Vagina (tissue), 2 donors: ENCODE measurements around the gene EYA4. TPM values are rescaled to one million over a fixed set of nuclear protein-coding genes. Genes with fewer than 3 reads are reported as not detected.

ENCODE experiments used
- DNase-seq, 2 donors: peaks; one replicate each; pipeline ENCODE4 v3.0.0-alpha.2; 2017; ENCODE audit errors: extremely low spot score in 2 of 2
- H3K27ac ChIP-seq: fragments of 200-600 bp; sonication (generic); one replicate; pipeline ENCODE4 v1.5.1; 2019
- H3K27me3 ChIP-seq: fragments of 200-600 bp; sonication (generic); one replicate; pipeline ENCODE4 v1.5.1; 2019
- H3K36me3 ChIP-seq, 2 donors: fragments of 200-600 bp; sonication (generic); one replicate each; pipeline ENCODE4 v1.5.1; 2017 to 2019
- H3K4me1 ChIP-seq: fragments of 200-600 bp; sonication (generic); one replicate; pipeline ENCODE4 v1.5.1; 2019
- H3K4me3 ChIP-seq, 2 donors: fragments of 200-600 bp; sonication (generic); 1 replicate in 1 of 2; 2 replicates in 1 of 2; pipeline ENCODE4 v1.5.1; 2016 to 2019
- H3K9me3 ChIP-seq: fragments of 200-600 bp; sonication (generic); one replicate; pipeline ENCODE4 v1.5.1; 2019
- POLR2A ChIP-seq, 2 donors: fragments of 450-650 bp; IDR thresholded peaks; one replicate each; pipeline ENCODE4 v1.6.1; 2017; ENCODE audit warnings: antibody characterized with exemption in 2 of 2, mild to moderate bottlenecking in 2 of 2, moderate library complexity in 2 of 2
- POLR2AphosphoS5 ChIP-seq, 2 donors: sonication (generic); formaldehyde crosslinking; IDR thresholded peaks; one replicate each; pipeline ENCODE4 v1.9.0; 2017; ENCODE audit warnings: antibody characterized with exemption in 2 of 2, mild to moderate bottlenecking in 2 of 2, low read depth in 1 of 2; ENCODE audit not compliant: insufficient read depth in 1 of 2
- intact Hi-C: fragments of 100-400 bp; cut with DNase I; formaldehyde crosslinking; loops from one replicate; pipeline ENCODE4 v1.15.1; 2023
- total RNA-seq: library from RNA; depleted of rRNA; stranded (reverse); fragments of >200 nt; gene quantifications from one replicate; pipeline ENCODE4 v1.2.3, GENCODE V29; 2016
- TF ChIP-seq, protein P1 (sequence below), 3 experiments: fragments of 450-650 bp in 2 of 3; fragments of 200-600 bp in 1 of 3; sonication (generic) in 1 of 3; IDR thresholded peaks; one replicate each; pipeline ENCODE4 v1.5.1; 2017 to 2019; ENCODE audit warnings: antibody characterized with exemption in 3 of 3, mild to moderate bottlenecking in 2 of 3, moderate library complexity in 2 of 3

Gene EYA4
- total RNA-seq, 1 donor from 2014 or later, result 18.7 TPM

- H3K4me1 ChIP-seq, result peaks cover 17% of the 10 kb centered on the region
- peaks cover 6% of the 10 kb centered on the region for H3K27me3 ChIP-seq
- no peak overlapping the region for H3K27ac ChIP-seq
- DNase-seq, result no peak
- intact Hi-C loops, result no loop called here
- no peak overlapping the region for H3K4me3 ChIP-seq
- no peaks in the 10 kb centered on the region for H3K9me3 ChIP-seq
- TF ChIP-seq POLR2A (IDR thresholded peaks at IDR 0.05) (no peak), POLR2AphosphoS5 (IDR thresholded peaks at IDR 0.05; ENCODE audit: insufficient read depth in 1 of 2, low read depth in 1 of 2) (no peak)
- TF ChIP-seq, protein P1, sequence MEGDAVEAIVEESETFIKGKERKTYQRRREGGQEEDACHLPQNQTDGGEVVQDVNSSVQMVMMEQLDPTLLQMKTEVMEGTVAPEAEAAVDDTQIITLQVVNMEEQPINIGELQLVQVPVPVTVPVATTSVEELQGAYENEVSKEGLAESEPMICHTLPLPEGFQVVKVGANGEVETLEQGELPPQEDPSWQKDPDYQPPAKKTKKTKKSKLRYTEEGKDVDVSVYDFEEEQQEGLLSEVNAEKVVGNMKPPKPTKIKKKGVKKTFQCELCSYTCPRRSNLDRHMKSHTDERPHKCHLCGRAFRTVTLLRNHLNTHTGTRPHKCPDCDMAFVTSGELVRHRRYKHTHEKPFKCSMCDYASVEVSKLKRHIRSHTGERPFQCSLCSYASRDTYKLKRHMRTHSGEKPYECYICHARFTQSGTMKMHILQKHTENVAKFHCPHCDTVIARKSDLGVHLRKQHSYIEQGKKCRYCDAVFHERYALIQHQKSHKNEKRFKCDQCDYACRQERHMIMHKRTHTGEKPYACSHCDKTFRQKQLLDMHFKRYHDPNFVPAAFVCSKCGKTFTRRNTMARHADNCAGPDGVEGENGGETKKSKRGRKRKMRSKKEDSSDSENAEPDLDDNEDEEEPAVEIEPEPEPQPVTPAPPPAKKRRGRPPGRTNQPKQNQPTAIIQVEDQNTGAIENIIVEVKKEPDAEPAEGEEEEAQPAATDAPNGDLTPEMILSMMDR (IDR thresholded peaks at IDR 0.05), result no peak
- H3K36me3 ChIP-seq, result no peaks in the 10 kb centered on the region
These were observed 3.9 kb downstream of the EYA4 start for GRCh38 chr6:133245007-133245406.

DNA sequence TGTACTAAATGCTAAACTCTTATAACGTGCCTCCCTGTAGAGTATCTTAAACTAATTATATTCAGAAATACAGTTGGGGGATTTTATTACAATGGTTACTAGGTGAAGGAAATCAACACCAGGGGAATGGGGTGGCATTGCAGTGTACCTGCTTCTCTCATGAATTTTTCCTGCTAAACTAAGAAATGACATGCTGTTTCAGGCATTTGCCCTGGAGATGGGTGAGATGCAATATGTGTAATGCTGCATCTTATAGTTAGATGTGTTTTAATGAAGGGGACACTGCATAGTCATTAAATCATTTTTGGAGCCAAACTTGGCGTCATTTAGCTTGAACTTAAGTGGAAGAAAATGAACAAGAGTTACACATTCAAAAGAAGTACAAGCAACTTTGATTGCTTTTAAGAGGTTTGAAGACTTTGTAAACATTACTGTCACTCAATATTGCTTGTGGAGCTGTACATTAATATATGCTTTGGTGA, 4.3 kb downstream of the EYA4 start:
- H3K4me3 ChIP-seq, result no peak overlapping the region
- H3K9me3 ChIP-seq, result no peaks in the 10 kb centered on the region
- H3K4me1 ChIP-seq, result peaks cover 17% of the 10 kb centered on the region
- no peaks in the 10 kb centered on the region for H3K36me3 ChIP-seq
- intact Hi-C loops, result no loop called here
- TF ChIP-seq, protein P1 (IDR thresholded peaks at IDR 0.05), result no peak
- no peak for TF ChIP-seq POLR2A (IDR thresholded peaks at IDR 0.05)
- TF ChIP-seq POLR2AphosphoS5 (IDR thresholded peaks at IDR 0.05; ENCODE audit: insufficient read depth in 1 of 2, low read depth in 1 of 2), result no peak
- DNase-seq, result no peak
- H3K27ac ChIP-seq, result no peak overlapping the region
- H3K27me3 ChIP-seq, result peaks cover 6% of the 10 kb centered on the region

- no peak overlapping the region for H3K27ac ChIP-seq
- intact Hi-C loops, result no loop called here
- TF ChIP-seq POLR2A (IDR thresholded peaks at IDR 0.05), result no peak
- TF ChIP-seq, protein P1 (IDR thresholded peaks at IDR 0.05), result no peak
- TF ChIP-seq POLR2AphosphoS5 (IDR thresholded peaks at IDR 0.05; ENCODE audit: insufficient read depth in 1 of 2, low read depth in 1 of 2), result no peak
- H3K4me3 ChIP-seq, result no peak overlapping the region
- no peaks in the 10 kb centered on the region for H3K36me3 ChIP-seq
- H3K9me3 ChIP-seq, result no peaks in the 10 kb centered on the region
- peaks cover 4% of the 10 kb centered on the region for H3K4me1 ChIP-seq
- no peak for DNase-seq
- H3K27me3 ChIP-seq, result peaks cover 6% of the 10 kb centered on the region
These were observed 6.4 kb downstream of the EYA4 start for GRCh38 chr6:133247581-133247980.

- intact Hi-C loops, result no loop called here
- H3K4me1 ChIP-seq, result no peaks in the 10 kb centered on the region
- H3K4me3 ChIP-seq, result no peak overlapping the region
- H3K36me3 ChIP-seq, result no peaks in the 10 kb centered on the region
- H3K27ac ChIP-seq, result no peak overlapping the region
- no peak for DNase-seq
- TF ChIP-seq POLR2AphosphoS5 (IDR thresholded peaks at IDR 0.05; ENCODE audit: insufficient read depth in 1 of 2, low read depth in 1 of 2), result no peak
- TF ChIP-seq POLR2A (IDR thresholded peaks at IDR 0.05), result no peak
- TF ChIP-seq, protein P1 (IDR thresholded peaks at IDR 0.05), result no peak
- no peaks in the 10 kb centered on the region for H3K9me3 ChIP-seq
- no peaks in the 10 kb centered on the region for H3K27me3 ChIP-seq
These were observed 7.3 kb downstream of the EYA4 start for GRCh38 chr6:133248241-133249001.

- H3K27ac ChIP-seq, result no peak overlapping the region
- no peaks in the 10 kb centered on the region for H3K4me1 ChIP-seq
- DNase-seq, result no peak
- no peaks in the 10 kb centered on the region for H3K27me3 ChIP-seq
- intact Hi-C loops, result no loop called here
- H3K4me3 ChIP-seq, result no peak overlapping the region
- TF ChIP-seq, protein P1 (IDR thresholded peaks at IDR 0.05), result no peak
- TF ChIP-seq POLR2AphosphoS5 (IDR thresholded peaks at IDR 0.05; ENCODE audit: insufficient read depth in 1 of 2, low read depth in 1 of 2) (no peak), POLR2A (IDR thresholded peaks at IDR 0.05) (no peak)
- no peaks in the 10 kb centered on the region for H3K36me3 ChIP-seq
- no peaks in the 10 kb centered on the region for H3K9me3 ChIP-seq
These were observed 10.5 kb downstream of the EYA4 start for GRCh38 chr6:133251688-133252087.
